Activated naive CD4-positive, alpha-beta T cell treated with anti-CD3 and anti-CD28 coated beads, Interleukin-2, amount 50 U/mL, for 24 hours (primary cell): Measurements from ENCODE around the gene ATG5.
"Not testable (repeated sequence)": the region's sequence is repeated elsewhere in the genome, so short reads cannot be mapped to it uniquely, and the experiment has no call there.

Experiments used
- H3K27ac Mint-ChIP-seq: one replicate; pipeline ENCODE4 v1.8.0; 2021; ENCODE audit warnings: mild to moderate bottlenecking, mixed read lengths
- H3K27me3 Mint-ChIP-seq: one replicate; pipeline ENCODE4 v1.8.0; 2021; ENCODE audit warnings: mixed read lengths
- H3K36me3 Mint-ChIP-seq: one replicate; pipeline ENCODE4 v1.8.0; 2021; ENCODE audit warnings: mixed read lengths
- H3K4me1 Mint-ChIP-seq: one replicate; pipeline ENCODE4 v1.8.0; 2021; ENCODE audit warnings: mixed read lengths
- H3K4me3 Mint-ChIP-seq: one replicate; pipeline ENCODE4 v1.8.0; 2021; ENCODE audit warnings: mild to moderate bottlenecking, mixed read lengths
- H3K9me3 Mint-ChIP-seq: one replicate; pipeline ENCODE4 v1.8.0; 2021; ENCODE audit warnings: mixed read lengths

The ATG5 gene

GRCh38 chr6:106154326-106154725 lies 171.2 kb downstream of the ATG5 start:
- no peaks in the 10 kb centered on the region for H3K27me3 Mint-ChIP-seq
- peaks cover 15% of the 10 kb centered on the region for H3K4me1 Mint-ChIP-seq
- H3K9me3 Mint-ChIP-seq = no peaks in the 10 kb centered on the region
- H3K27ac Mint-ChIP-seq = no peak overlapping the region
- H3K4me3 Mint-ChIP-seq = no peak overlapping the region
- H3K36me3 Mint-ChIP-seq = no peaks in the 10 kb centered on the region

- H3K27me3 Mint-ChIP-seq = no peaks in the 10 kb centered on the region
- H3K4me1 Mint-ChIP-seq = peaks cover 22% of the 10 kb centered on the region
- H3K4me3 Mint-ChIP-seq = no peak overlapping the region
- H3K36me3 Mint-ChIP-seq = no peaks in the 10 kb centered on the region
- H3K27ac Mint-ChIP-seq = no peak overlapping the region
- no peaks in the 10 kb centered on the region for H3K9me3 Mint-ChIP-seq
These were observed 172.6 kb downstream of the ATG5 start for GRCh38 chr6:106152952-106153351.

DNA sequence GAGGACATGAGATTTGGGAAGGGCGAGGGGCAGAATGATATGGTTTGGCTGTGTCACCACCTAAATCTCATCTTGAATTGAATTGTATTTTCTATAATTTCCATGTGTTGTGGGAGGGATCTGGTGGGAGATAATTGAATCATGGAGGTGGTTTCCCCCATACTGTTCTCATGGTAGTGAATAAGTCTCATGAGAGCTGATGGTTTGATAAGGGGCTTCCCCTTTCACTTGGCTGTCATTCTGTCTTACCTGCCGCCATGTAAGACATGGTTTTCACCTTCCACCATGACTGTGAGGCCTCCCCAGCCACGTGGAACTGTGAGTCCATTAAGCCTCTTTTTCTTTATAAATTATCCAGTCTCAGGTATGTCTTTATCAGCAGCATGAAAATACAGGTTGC lies 173.1 kb downstream of the ATG5 start:
- Mint-ChIP-seq H3K4me1 (peaks cover 22% of the 10 kb centered on the region), H3K27ac (peak overlapping the region; percentile 24), H3K4me3 (peak overlapping the region; percentile 3)
- not testable (repeated sequence) for H3K9me3 Mint-ChIP-seq, H3K27me3 Mint-ChIP-seq, H3K36me3 Mint-ChIP-seq

DNA sequence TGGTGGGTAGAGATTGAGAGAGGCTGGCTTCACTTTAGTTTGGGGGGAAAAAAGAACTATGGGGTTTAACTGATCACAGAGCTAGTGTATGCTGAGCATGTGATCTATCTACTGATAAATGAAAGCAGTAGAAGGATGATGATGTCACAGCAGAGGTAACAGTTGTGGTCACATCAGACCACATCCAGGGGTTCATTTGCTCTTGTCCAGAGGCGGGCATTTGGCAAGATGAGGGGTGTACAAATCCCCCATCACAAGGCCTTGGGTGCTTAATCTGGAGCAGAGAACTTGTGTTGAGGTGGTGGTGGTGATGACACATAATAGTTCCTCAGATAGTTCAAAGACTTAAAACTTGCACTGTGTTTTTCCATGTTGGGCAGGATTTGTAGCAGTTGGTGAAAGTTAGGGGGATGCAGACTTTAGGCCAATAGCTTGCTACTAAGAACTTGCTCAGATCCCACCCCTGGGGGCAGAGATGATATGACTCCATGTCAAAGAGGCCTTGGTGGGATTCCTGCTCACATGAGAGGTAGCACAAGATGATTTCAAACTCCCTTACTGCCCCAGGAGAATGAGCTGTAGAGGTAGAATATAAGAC lies 176.0 kb downstream of the ATG5 start:
- no peaks in the 10 kb centered on the region for H3K36me3 Mint-ChIP-seq
- H3K27ac Mint-ChIP-seq = peak overlapping the region; percentile 25
- H3K4me3 Mint-ChIP-seq = no peak overlapping the region
- no peaks in the 10 kb centered on the region for H3K9me3 Mint-ChIP-seq
- H3K27me3 Mint-ChIP-seq = no peaks in the 10 kb centered on the region
- H3K4me1 Mint-ChIP-seq = peaks cover 22% of the 10 kb centered on the region

- H3K9me3 Mint-ChIP-seq = no peaks in the 10 kb centered on the region
- no peaks in the 10 kb centered on the region for H3K36me3 Mint-ChIP-seq
- H3K27me3 Mint-ChIP-seq = no peaks in the 10 kb centered on the region
- no peak overlapping the region for H3K27ac Mint-ChIP-seq
- no peak overlapping the region for H3K4me3 Mint-ChIP-seq
- peaks cover 34% of the 10 kb centered on the region for H3K4me1 Mint-ChIP-seq
These were observed 178.1 kb downstream of the ATG5 start for GRCh38 chr6:106147476-106147875.

DNA sequence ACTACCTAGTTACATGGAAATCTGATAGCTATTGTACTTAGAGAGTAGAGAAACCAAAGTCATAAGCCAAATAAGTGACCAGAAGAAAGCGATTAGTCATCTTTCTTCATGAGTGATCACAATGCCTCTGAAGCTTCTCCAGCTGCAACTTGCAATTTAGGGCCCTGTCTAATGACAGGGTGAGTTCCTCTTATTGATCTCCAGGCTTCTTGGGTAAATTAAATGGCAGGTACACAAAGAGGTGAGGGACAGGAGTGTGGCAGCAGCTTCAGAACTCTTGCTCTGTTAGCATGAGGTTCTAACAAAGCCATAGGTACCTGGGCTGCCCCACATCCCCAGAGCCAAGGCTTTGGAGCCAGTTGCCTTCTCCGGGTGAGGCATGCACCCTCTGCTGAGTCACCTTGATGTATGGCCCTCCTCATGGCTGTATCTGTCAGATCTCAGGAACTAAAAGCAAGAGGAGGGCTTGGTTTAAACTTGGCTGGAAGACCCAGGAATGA lies 178.7 kb downstream of the ATG5 start:
- Mint-ChIP-seq H3K27ac (peak overlapping the region; percentile 8), H3K4me3 (no peak overlapping the region), H3K4me1 (peaks cover 34% of the 10 kb centered on the region), H3K27me3 (no peaks in the 10 kb centered on the region), H3K9me3 (no peaks in the 10 kb centered on the region), H3K36me3 (no peaks in the 10 kb centered on the region)

GRCh38 chr6:106145741-106146227 lies 179.8 kb downstream of the ATG5 start:
- Mint-ChIP-seq H3K4me1 (peaks cover 40% of the 10 kb centered on the region), H3K4me3 (no peak overlapping the region), H3K27ac (no peak overlapping the region)

DNA sequence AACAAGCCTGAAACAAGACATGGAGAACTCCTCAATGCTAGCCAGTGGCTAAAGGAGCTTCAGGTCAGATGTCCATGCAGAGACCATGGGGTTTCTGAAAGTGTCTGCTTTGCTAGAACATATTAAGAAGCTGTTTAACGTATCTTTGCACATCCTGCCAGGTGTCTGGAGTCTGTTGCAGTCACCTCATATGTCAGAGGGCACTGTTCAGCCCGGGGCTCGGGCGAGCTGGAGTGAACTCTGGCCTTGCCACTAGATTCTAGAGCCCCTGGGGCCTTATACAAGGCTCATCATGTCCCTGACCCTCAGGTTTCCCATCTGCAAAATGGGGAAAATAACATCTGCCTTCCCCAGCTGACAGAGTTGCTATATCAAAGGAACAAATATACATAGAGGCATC lies 180.4 kb downstream of the ATG5 start:
- H3K4me3 Mint-ChIP-seq = no peak overlapping the region
- no peaks in the 10 kb centered on the region for H3K9me3 Mint-ChIP-seq
- no peak overlapping the region for H3K27ac Mint-ChIP-seq
- H3K36me3 Mint-ChIP-seq = no peaks in the 10 kb centered on the region
- H3K4me1 Mint-ChIP-seq = peaks cover 46% of the 10 kb centered on the region
- H3K27me3 Mint-ChIP-seq = no peaks in the 10 kb centered on the region

More at GRCh38 chr6:106145741-106146227, 179.8 kb downstream of the ATG5 start:
- no peaks in the 10 kb centered on the region for H3K36me3 Mint-ChIP-seq
- no peaks in the 10 kb centered on the region for H3K9me3 Mint-ChIP-seq
- no peaks in the 10 kb centered on the region for H3K27me3 Mint-ChIP-seq

DNA sequence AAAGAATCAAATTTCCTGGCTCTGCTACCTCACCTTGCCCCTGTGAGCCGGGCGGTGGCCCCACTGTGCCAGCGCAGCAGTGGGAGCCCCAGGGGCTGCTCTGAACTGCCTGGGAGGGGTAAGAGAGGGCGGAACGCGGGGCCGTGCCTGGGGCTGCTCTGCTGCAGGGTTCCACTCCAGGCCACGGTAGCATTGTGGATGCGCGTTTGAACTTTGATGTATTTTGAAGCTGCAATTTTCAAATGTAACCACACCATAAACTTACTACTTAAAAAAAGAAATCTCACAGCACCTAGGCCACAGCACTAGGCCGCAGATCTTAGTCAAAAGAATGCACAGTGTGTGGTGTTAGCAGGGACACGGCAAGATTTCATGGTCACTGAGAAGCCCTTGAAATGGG lies 181.9 kb downstream of the ATG5 start:
- no peaks in the 10 kb centered on the region for H3K36me3 Mint-ChIP-seq
- H3K4me1 Mint-ChIP-seq = peaks cover 33% of the 10 kb centered on the region
- no peaks in the 10 kb centered on the region for H3K9me3 Mint-ChIP-seq
- no peaks in the 10 kb centered on the region for H3K27me3 Mint-ChIP-seq
- no peak overlapping the region for H3K27ac Mint-ChIP-seq
- no peak overlapping the region for H3K4me3 Mint-ChIP-seq

GRCh38 chr6:106142876-106143431 lies 182.6 kb downstream of the ATG5 start:
- Mint-ChIP-seq H3K9me3 (no peaks in the 10 kb centered on the region), H3K4me1 (peaks cover 33% of the 10 kb centered on the region), H3K27ac (no peak overlapping the region)

DNA sequence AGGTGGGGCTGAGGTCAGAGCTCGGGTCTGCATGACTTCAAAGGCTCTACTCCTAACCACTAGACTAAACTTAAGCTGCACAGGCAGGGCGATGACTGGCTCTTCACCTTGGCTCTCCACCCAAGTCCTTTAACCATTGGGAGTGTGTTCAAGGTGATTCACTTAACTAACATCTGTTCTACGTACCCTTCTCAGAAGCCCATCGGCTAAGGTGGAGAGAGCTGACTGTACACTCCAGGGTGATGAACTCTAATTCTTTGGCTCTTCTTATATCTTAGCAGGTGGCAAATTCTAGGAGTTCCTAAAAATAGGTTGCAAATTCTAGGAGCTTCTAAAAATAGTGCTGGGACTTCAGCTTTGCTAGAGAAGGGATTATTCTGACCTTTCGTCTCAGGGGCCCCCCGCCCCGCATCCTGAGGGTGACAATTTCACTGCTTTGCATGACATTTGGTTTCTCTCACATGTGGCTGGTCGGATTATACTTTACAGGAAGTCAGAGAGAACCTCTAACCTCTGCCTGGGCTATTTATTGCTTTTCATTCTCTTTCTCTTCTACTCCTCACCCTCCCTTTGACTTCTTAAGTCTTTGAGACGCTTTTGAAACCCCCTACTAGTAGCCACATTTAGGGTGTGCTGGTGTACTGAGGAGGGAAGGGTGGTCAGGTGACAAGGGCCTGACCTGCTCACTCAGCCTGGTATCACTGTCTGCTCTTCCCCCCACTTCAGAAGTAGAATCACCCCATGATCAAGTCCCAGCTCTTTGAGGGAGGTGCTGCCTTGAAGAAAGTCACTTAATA lies 183.9 kb downstream of the ATG5 start:
- Mint-ChIP-seq H3K4me1 (peaks cover 33% of the 10 kb centered on the region), H3K9me3 (no peaks in the 10 kb centered on the region), H3K27me3 (no peaks in the 10 kb centered on the region)

More at GRCh38 chr6:106142876-106143431, 182.6 kb downstream of the ATG5 start:
- Mint-ChIP-seq H3K27me3 (no peaks in the 10 kb centered on the region), H3K4me3 (no peak overlapping the region), H3K36me3 (no peaks in the 10 kb centered on the region)

GRCh38 chr6:106138151-106138550 lies 187.4 kb downstream of the ATG5 start:
- H3K36me3 Mint-ChIP-seq = no peaks in the 10 kb centered on the region
- no peaks in the 10 kb centered on the region for H3K9me3 Mint-ChIP-seq
- no peak overlapping the region for H3K4me3 Mint-ChIP-seq
- peaks cover 27% of the 10 kb centered on the region for H3K4me1 Mint-ChIP-seq
- H3K27me3 Mint-ChIP-seq = no peaks in the 10 kb centered on the region
- H3K27ac Mint-ChIP-seq = no peak overlapping the region

More for the DNA sequence above, 183.9 kb downstream of the ATG5 start:
- Mint-ChIP-seq H3K36me3 (no peaks in the 10 kb centered on the region), H3K27ac (peak overlapping the region; percentile 76), H3K4me3 (peak overlapping the region; percentile 72)

- Mint-ChIP-seq H3K9me3 (no peaks in the 10 kb centered on the region), H3K27me3 (no peaks in the 10 kb centered on the region), H3K36me3 (no peaks in the 10 kb centered on the region), H3K4me1 (peaks cover 14% of the 10 kb centered on the region), H3K4me3 (no peak overlapping the region), H3K27ac (no peak overlapping the region)
These were observed 188.7 kb downstream of the ATG5 start for GRCh38 chr6:106136845-106137244.

DNA sequence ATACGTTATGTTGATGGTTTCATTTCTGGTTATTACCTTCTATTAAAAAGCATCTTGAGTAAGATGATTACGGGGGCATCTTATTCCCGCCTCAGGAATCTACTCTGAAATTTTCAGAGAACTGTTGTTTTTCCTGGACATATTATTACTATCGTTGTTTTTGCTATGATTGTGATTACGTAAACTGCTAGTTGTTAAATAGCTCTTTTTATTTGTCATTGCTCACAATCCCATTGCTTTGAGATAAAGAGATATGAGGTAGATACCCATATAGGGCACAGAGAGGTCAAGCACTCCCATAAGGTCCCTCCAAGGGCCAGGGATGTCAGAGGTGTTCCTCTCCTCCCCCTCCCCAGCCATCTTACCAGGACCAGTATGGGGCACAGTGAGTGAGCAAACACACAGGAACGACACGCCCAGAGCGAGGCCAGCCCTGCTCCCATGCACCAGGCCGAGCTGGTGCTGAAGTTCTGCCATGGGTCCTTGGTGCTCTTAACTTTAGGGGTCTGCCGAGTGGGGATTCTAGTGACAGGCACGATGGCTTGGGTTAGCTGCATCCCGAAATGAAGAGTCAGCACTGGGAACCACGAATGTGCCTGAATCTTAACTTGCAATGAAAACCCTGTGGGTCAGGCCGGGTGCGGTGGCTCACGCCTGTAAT lies 189.5 kb downstream of the ATG5 start:
- H3K4me1 Mint-ChIP-seq = peaks cover 6% of the 10 kb centered on the region
- no peaks in the 10 kb centered on the region for H3K36me3 Mint-ChIP-seq
- no peak overlapping the region for H3K27ac Mint-ChIP-seq
- no peak overlapping the region for H3K4me3 Mint-ChIP-seq
- no peaks in the 10 kb centered on the region for H3K27me3 Mint-ChIP-seq
- no peaks in the 10 kb centered on the region for H3K9me3 Mint-ChIP-seq

- H3K4me3 Mint-ChIP-seq = no peak overlapping the region
- no peak overlapping the region for H3K27ac Mint-ChIP-seq
- H3K9me3 Mint-ChIP-seq = no peaks in the 10 kb centered on the region
These were observed 190.5 kb downstream of the ATG5 start for GRCh38 chr6:106134906-106135634.

More at GRCh38 chr6:106134906-106135634, 190.5 kb downstream of the ATG5 start:
- Mint-ChIP-seq H3K4me1 (peaks cover 5% of the 10 kb centered on the region), H3K36me3 (no peaks in the 10 kb centered on the region), H3K27me3 (no peaks in the 10 kb centered on the region)
